GM23338 (cell line): ENCODE results near the gene SNRNP200.

Experiments used
- CREB1 ChIP-seq: fragments of 250-450 bp; sonication (Bioruptor Pico); IDR thresholded peaks from 2 replicates; pipeline ENCODE4 v1.5.0; 2020; ENCODE audit warnings: low read depth, mild to moderate bottlenecking, moderate library complexity
- CTCF ChIP-seq, 2 experiments: fragments of 200-600 bp in 1 of 2; sonication (generic) in 1 of 2; conservative IDR thresholded peaks; 2 replicates each; pipeline versions ENCODE4 v1.5.1 to v1.6.1; 2016 to 2017; ENCODE audit warnings: antibody characterized with exemption in 2 of 2, low read depth in 2 of 2, mild to moderate bottlenecking in 2 of 2, moderate library complexity in 1 of 2
- ETS1 ChIP-seq: IDR thresholded peaks from 2 replicates; pipeline ENCODE4 v1.6.1; 2016; ENCODE audit warnings: antibody characterized with exemption
- EZH2 ChIP-seq: fragments of 200-600 bp; sonication (generic); IDR thresholded peaks from one replicate; pipeline ENCODE4 v1.8.0; 2017; ENCODE audit warnings: antibody characterized with exemption, mild to moderate bottlenecking, low read depth; ENCODE audit not compliant: unreplicated experiment
- EZH2phosphoT487 ChIP-seq: fragments of 200-600 bp; sonication (generic); IDR thresholded peaks from one replicate; pipeline ENCODE4 v1.8.1; 2018; ENCODE audit warnings: antibody characterized with exemption; ENCODE audit not compliant: unreplicated experiment
- JUNB ChIP-seq: IDR thresholded peaks from one replicate; pipeline ENCODE4 v1.6.1; 2016; ENCODE audit warnings: antibody characterized with exemption; ENCODE audit not compliant: unreplicated experiment
- NANOG ChIP-seq: IDR thresholded peaks from 2 replicates; pipeline ENCODE4 v1.6.1; 2016; ENCODE audit warnings: antibody characterized with exemption, borderline replicate concordance
- POLR2AphosphoS5 ChIP-seq: IDR thresholded peaks from 2 replicates; pipeline ENCODE4 v1.6.1; 2016; ENCODE audit warnings: antibody characterized with exemption, low read depth
- REST ChIP-seq: IDR thresholded peaks from one replicate; pipeline ENCODE4 v1.6.1; 2018; ENCODE audit warnings: antibody characterized with exemption; ENCODE audit not compliant: unreplicated experiment
- STAT1 ChIP-seq: IDR thresholded peaks from one replicate; pipeline ENCODE4 v1.6.1; 2016; ENCODE audit warnings: antibody characterized with exemption; ENCODE audit not compliant: unreplicated experiment
- ZNF114 ChIP-seq: fragments of 250-450 bp; sonication (Bioruptor Pico); IDR thresholded peaks from 2 replicates; pipeline ENCODE4 v1.5.0; 2020; ENCODE audit warnings: mild to moderate bottlenecking, moderate library complexity
- ZNF331 ChIP-seq: fragments of 250-450 bp; sonication (Bioruptor Pico); IDR thresholded peaks from 2 replicates; pipeline ENCODE4 v1.5.0; 2020; ENCODE audit warnings: low read depth, mild to moderate bottlenecking, moderate library complexity
- ZNF462 ChIP-seq: fragments of 250-450 bp; sonication (Bioruptor Pico); IDR thresholded peaks from 2 replicates; pipeline ENCODE4 v1.5.0; 2020; ENCODE audit warnings: mild to moderate bottlenecking, moderate library complexity

GRCh38 chr2:96304606-96305005, 740 bp downstream of the SNRNP200 start:
- TF ChIP-seq REST (no peak), ZNF331 (CRISPR knock-in tag) (no peak), ZNF114 (no peak), CREB1 (CRISPR knock-in tag) (no peak), CTCF (conservative IDR thresholded peaks at IDR 0.05; ENCODE audit: low read depth in 2 of 2) (no peak), POLR2AphosphoS5 (no peak), EZH2 (no peak), EZH2phosphoT487 (no peak), ETS1 (no peak), JUNB (no peak), STAT1 (no peak), NANOG (no peak), ZNF462 (CRISPR knock-in tag) (no peak)
